ENCODE results near the gene BTD.

GRCh38 chr3:15649341-15649740 lies 47.8 kb downstream of the BTD start:
- TF ChIP-seq CTCF (conservative IDR thresholded peaks at IDR 0.05; ENCODE audit: low read depth, low read length) (no peak), EZH2 (IDR thresholded peaks at IDR 0.05; ENCODE audit: borderline replicate concordance, low read depth, low read length, poor library complexity, severe bottlenecking) (no peak)

All from A673 (cell line).